Psoas muscle (tissue), 8 donors: ENCODE measurements around the gene STEAP3. TPM values are rescaled to one million over a fixed set of nuclear protein-coding genes. Genes with fewer than 3 reads are reported as not detected.

ENCODE experiments used
- ATAC-seq, 4 donors: fragments of 200-7000 bp; cut with Tn5 transposase; one replicate each; pipeline ENCODE4 v1.9.1; 2020; ENCODE audit warnings: moderate library complexity in 3 of 4, mild to moderate bottlenecking in 2 of 4
- DNase-seq, 2 donors: peaks; one replicate each; pipeline ENCODE4 v3.0.0-alpha.2; 2020
- H3K27ac ChIP-seq: fragments of 200-600 bp; one replicate; pipeline ENCODE4 v1.8.0; 2022
- H3K27me3 ChIP-seq, 3 donors: fragments of 200-600 bp in 1 of 3; one replicate each; pipeline versions ENCODE4 v1.6.1 to v1.8.0; 2013 to 2022; ENCODE audit warnings: low read length in 2 of 3, mild to moderate bottlenecking in 2 of 3, moderate library complexity in 1 of 3; ENCODE audit not compliant: insufficient read depth in 3 of 3
- H3K36me3 ChIP-seq, 2 donors: fragments of 200-600 bp in 1 of 2; one replicate each; pipeline versions ENCODE4 v1.6.1 to v1.8.0; 2013 to 2022; ENCODE audit warnings: low read depth in 1 of 2, mild to moderate bottlenecking in 1 of 2, moderate library complexity in 1 of 2; ENCODE audit not compliant: insufficient read depth in 1 of 2
- H3K4me1 ChIP-seq: fragments of 200-600 bp; one replicate; pipeline ENCODE4 v1.8.0; 2022
- H3K4me3 ChIP-seq: fragments of 200-600 bp; one replicate; pipeline ENCODE4 v1.8.0; 2022; ENCODE audit warnings: mild to moderate bottlenecking
- H3K9me3 ChIP-seq: fragments of 200-600 bp; one replicate; pipeline ENCODE4 v1.8.0; 2022
- WGBS, 3 donors: extraction: QIAGEN DNeasy Blood & Tissue Kit; methylation state at CpG; one replicate each; pipeline versions ENCODE4 v1.1.6 to v1.1.7; 2013; 5-methylcytosine and 5-hydroxymethylcytosine counted together
- intact Hi-C, 2 donors: fragments of 100-400 bp; cut with DNase I; formaldehyde crosslinking; loops; one replicate each; pipeline versions ENCODE4 v1.11.0 to v1.14.2; 2022
- polyA plus RNA-seq, 3 donors: library from polyadenylated mRNA; stranded (reverse); fragments of 200-250 nt; gene quantifications; one replicate each; pipeline ENCODE4 v1.2.3, GENCODE V29; 2013
- total RNA-seq, 4 donors: library from RNA; stranded (reverse); fragmentation: NEBNext Ultra II Directional in 2 of 4; extraction: Animal tissue kit (Norgen Biotek cat#: 25700) in 2 of 4; gene quantifications; one replicate each; pipeline versions ENCODE4 v1.2.1 to v1.2.4, GENCODE V29; 2021 to 2023
- TF ChIP-seq, protein P1 (sequence below): fragments of 200-600 bp; IDR thresholded peaks from one replicate; pipeline ENCODE4 v1.8.0; 2022; ENCODE audit warnings: antibody characterized with exemption
- donor health status: healthy with polysubstance abuse.
- donor health status: DM: no; HTN: no; CAD: no; lungs with moderate emphysema.
- donor health status: Bipolar disorder and iron deficiency.
- donor health status: healthy.
- donor health status: DM: yes; HTN: yes; CAD: no.
- donor health status: DM: no; HTN: no; CAD: no.
- donor health status: DM: no; HTN: no; CAD: no.
- donor health status: DM: yes; HTN: yes; CAD: no.

Gene STEAP3
- total and polyA plus RNA-seq, 7 donors, result 8.6 to 47.4 (median 15.7) TPM

DNA sequence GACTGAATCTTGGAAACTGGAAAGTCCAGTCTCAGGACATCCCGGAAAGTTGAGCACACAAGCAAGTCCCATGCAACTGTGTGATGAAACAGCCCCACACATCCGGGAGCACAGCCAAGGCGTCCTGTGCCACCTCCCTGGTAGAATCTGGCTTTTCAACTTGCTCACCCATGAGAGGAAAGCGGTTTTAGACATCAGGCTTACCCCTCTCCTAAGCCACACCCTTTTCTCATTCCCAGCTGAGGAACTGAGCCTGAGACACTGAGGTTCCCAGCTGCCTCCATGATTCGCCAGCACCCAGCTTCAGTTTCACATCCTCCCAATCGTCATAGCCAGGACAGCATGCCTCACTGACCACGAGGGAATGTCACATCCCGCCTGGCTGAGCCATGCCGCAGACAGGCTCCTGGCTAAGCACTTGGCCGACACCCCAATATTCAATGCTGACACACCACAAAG, 60.3 kb downstream of the STEAP3 start:
- ATAC-seq, result peak; percentile 96 to 98 (median 98)
- H3K27ac ChIP-seq, result peak overlapping the region; percentile 81
- TF ChIP-seq, protein P1, sequence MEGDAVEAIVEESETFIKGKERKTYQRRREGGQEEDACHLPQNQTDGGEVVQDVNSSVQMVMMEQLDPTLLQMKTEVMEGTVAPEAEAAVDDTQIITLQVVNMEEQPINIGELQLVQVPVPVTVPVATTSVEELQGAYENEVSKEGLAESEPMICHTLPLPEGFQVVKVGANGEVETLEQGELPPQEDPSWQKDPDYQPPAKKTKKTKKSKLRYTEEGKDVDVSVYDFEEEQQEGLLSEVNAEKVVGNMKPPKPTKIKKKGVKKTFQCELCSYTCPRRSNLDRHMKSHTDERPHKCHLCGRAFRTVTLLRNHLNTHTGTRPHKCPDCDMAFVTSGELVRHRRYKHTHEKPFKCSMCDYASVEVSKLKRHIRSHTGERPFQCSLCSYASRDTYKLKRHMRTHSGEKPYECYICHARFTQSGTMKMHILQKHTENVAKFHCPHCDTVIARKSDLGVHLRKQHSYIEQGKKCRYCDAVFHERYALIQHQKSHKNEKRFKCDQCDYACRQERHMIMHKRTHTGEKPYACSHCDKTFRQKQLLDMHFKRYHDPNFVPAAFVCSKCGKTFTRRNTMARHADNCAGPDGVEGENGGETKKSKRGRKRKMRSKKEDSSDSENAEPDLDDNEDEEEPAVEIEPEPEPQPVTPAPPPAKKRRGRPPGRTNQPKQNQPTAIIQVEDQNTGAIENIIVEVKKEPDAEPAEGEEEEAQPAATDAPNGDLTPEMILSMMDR, result no peak

DNA sequence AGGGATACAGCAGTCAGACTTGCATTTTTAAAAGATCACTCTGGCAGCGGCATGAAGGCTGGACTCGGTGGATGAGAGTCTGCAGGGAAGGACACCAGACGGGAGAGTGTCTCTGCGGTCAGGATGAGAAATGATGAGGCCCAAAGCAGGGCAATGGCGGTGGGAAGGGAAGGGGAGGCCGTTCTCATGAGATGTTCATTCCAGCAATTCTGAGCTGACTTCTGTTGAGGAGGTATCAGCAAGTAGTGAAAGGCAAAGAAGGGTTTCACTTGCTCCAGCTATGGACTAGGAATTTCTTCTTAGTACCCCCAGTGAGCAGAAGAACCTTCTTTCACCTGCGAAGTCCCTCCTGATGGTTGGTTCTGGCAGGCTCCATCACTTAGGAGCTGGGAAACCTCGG, 63.0 kb downstream of the STEAP3 start:
- DNase-seq (no peak), ATAC-seq (no peak)
- intact Hi-C loops, result no loop called here
- Histone ChIP-seq H3K27ac (no peak overlapping the region), H3K36me3 (no peaks in the 10 kb centered on the region), H3K9me3 (no peaks in the 10 kb centered on the region), H3K4me1 (peaks cover 15% of the 10 kb centered on the region), H3K4me3 (no peak overlapping the region), H3K27me3 (no peaks in the 10 kb centered on the region)
- 82 to 87% (median 85%) methylated on average over 8 of the region's 8 CpGs for WGBS, 3 donors
- TF ChIP-seq, protein P1, result no peak

More for the DNA sequence above, 60.3 kb downstream of the STEAP3 start:
- DNase-seq, result peak; percentile 84 to 94
- Histone ChIP-seq H3K27me3 (no peaks in the 10 kb centered on the region), H3K4me3 (peak overlapping the region; percentile 28), H3K9me3 (no peaks in the 10 kb centered on the region), H3K4me1 (peaks cover 15% of the 10 kb centered on the region), H3K36me3 (no peaks in the 10 kb centered on the region)
- 23 to 40% (median 27%) methylated on average over 10 of the region's 10 CpGs for WGBS, 3 donors
- intact Hi-C loops, result loop anchor here in 1 of 2 donors (5.0 kb wide), 1 partner anchor 52 kb away; no protein-coding TSS in a partner anchor

DNA sequence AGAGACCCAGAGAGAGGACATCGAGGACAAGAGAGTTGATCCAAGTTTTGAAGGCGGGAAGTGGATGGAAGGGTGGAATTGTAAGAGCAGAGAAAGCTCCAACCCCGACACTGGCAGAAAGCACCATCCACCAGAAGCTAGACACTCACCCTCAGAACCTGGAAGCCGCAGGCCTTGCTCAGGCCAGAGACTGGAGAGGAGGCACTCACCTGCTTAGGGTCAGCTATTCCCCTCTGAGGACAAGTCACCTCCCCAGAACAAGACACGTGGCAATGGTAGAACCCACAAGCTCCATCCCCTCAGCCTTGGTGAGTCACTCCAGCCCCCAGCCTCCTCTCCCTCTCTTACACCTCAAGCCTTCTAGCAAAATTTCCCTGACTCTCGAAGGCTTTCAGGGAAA, 64.9 kb downstream of the STEAP3 start:
- intact Hi-C loops, result no loop called here
- peak overlapping the region; percentile 51 for H3K27ac ChIP-seq

DNA sequence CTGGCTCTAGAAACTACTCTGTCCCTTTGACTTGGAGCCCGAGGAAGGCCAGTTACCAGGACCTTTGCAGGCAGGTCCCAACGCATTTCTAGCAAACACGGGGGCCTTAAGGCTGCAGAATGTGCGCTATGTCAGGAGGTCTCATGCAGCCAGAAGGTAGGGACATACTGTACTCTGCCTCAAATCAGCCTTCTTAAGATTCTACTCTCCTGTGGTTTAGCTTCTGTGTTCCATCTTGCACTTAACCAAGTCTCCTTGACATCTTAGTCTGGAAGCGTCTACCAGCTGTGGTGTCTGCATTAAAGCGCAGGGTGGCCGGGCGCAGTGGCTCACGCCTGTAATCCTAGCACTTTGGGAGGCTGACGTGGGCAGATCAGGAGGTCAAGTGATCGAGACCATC, 65.5 kb downstream of the STEAP3 start:
- DNase-seq (peak in 1 of 2 donors; percentile 61), ATAC-seq (peak in 2 of 4 donors; percentile 15 to 55)
- intact Hi-C loops, result no loop called here
- TF ChIP-seq, protein P1, result no peak
- no peak overlapping the region for H3K4me3 ChIP-seq
- peak overlapping the region; percentile 51 for H3K27ac ChIP-seq
- no peaks in the 10 kb centered on the region for H3K36me3 ChIP-seq
- H3K4me1 ChIP-seq, result peaks cover 12% of the 10 kb centered on the region
- no peaks in the 10 kb centered on the region for H3K27me3 ChIP-seq
- no peaks in the 10 kb centered on the region for H3K9me3 ChIP-seq
- WGBS, 3 donors, result 37 to 77% (median 63%) methylated on average over 11 of the region's 11 CpGs

More for the DNA sequence above, 64.9 kb downstream of the STEAP3 start:
- 83 to 96% (median 89%) methylated on average over 6 of the region's 6 CpGs for WGBS, 3 donors
- TF ChIP-seq, protein P1, result no peak
- H3K4me1 ChIP-seq, result peaks cover 12% of the 10 kb centered on the region
- ATAC-seq, result no peak
- no peak for DNase-seq
- no peaks in the 10 kb centered on the region for H3K27me3 ChIP-seq
- no peaks in the 10 kb centered on the region for H3K9me3 ChIP-seq
- no peak overlapping the region for H3K4me3 ChIP-seq
- no peaks in the 10 kb centered on the region for H3K36me3 ChIP-seq

DNA sequence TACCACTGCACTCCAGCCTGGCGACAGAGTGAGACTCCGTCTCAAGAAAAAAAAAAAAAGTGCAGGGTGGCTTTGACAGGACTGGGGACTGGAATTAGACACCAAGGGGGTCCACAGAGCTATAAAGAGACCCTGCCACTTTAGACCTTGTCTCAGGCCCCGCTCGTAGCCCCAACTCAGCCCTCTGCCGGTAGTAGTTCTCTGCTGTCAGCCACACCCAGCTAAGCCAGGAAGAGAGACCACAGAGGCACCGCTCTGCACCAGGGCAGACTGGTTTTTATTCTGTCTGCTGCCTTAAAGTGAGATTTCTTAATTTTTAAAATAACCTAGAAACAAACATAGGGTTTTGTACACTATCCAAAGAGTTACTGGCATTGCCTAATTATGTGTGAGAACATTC, 66.0 kb downstream of the STEAP3 start:
- no peak for DNase-seq
- H3K9me3 ChIP-seq, result no peaks in the 10 kb centered on the region
- WGBS, 3 donors, result 87 to 97% (median 93%) methylated on average over 5 to 6 of the region's 6 CpGs
- H3K4me3 ChIP-seq, result no peak overlapping the region
- no peak for ATAC-seq
- peak overlapping the region; percentile 44 for H3K27ac ChIP-seq
- intact Hi-C loops, result loop anchor here (2.0 to 10.0 kb wide), 5 partner anchors 65 to 407 kb away; partner anchors contain the start of gene STEAP3 (in 1 of the 2)
- H3K36me3 ChIP-seq, result no peaks in the 10 kb centered on the region
- H3K4me1 ChIP-seq, result peaks cover 13% of the 10 kb centered on the region
- TF ChIP-seq, protein P1, result no peak
- no peaks in the 10 kb centered on the region for H3K27me3 ChIP-seq
